Stimulated activated CD4-positive, alpha-beta T cell treated with anti-CD3 and anti-CD28 coated beads, Interleukin-2, amount 100 ng/mL, for 4 hours (primary cell): Measurements from ENCODE around the gene CXADR.
"Not testable (repeated sequence)": the region's sequence is repeated elsewhere in the genome, so short reads cannot be mapped to it uniquely, and the experiment has no call there.

Experiments used
- DNase-seq: peaks from one replicate; pipeline ENCODE4 v3.0.0-alpha.2; 2020; ENCODE audit warnings: low read depth

Gene CXADR

GRCh38 chr21:17502985-17503384 lies 9.9 kb upstream of the CXADR start:
- DNase-seq: not testable (repeated sequence)

GRCh38 chr21:17506951-17507350 lies 5.9 kb upstream of the CXADR start:
- no peak for DNase-seq

GRCh38 chr21:17507591-17507990 lies 5.3 kb upstream of the CXADR start:
- no peak for DNase-seq

- DNase-seq: no peak
Observed at GRCh38 chr21:17513214-17514123, 626 bp downstream of the CXADR start.

GRCh38 chr21:17514124-17514845 lies 1.4 kb downstream of the CXADR start:
- no peak for DNase-seq

GRCh38 chr21:17517008-17517407 lies 4.2 kb downstream of the CXADR start:
- not testable (repeated sequence) for DNase-seq

- DNase-seq: no peak
Observed at GRCh38 chr21:17519208-17519738, 6.4 kb downstream of the CXADR start.

GRCh38 chr21:17519965-17520609 lies 7.2 kb downstream of the CXADR start:
- DNase-seq: no peak

GRCh38 chr21:17523007-17523451 lies 10.2 kb downstream of the CXADR start:
- DNase-seq: no peak

- DNase-seq: not testable (repeated sequence)
Observed at GRCh38 chr21:17523979-17524494, 11.2 kb downstream of the CXADR start.

- no peak for DNase-seq
Observed at GRCh38 chr21:17524635-17525034, 11.8 kb downstream of the CXADR start.

GRCh38 chr21:17526776-17527175 lies 13.9 kb downstream of the CXADR start:
- DNase-seq: no peak

GRCh38 chr21:17527240-17527639 lies 14.4 kb downstream of the CXADR start:
- DNase-seq: no peak

GRCh38 chr21:17527711-17528110 lies 14.9 kb downstream of the CXADR start:
- DNase-seq: no peak

GRCh38 chr21:17529648-17530047 lies 16.8 kb downstream of the CXADR start:
- no peak for DNase-seq

- no peak for DNase-seq
Observed at GRCh38 chr21:17532292-17532691, 19.4 kb downstream of the CXADR start.

- no peak for DNase-seq
Observed at GRCh38 chr21:17536381-17536780, 23.5 kb downstream of the CXADR start.

- DNase-seq: no peak
Observed at GRCh38 chr21:17537299-17537698, 24.5 kb downstream of the CXADR start.

- DNase-seq: no peak
Observed at GRCh38 chr21:17538576-17538975, 25.7 kb downstream of the CXADR start.

- no peak for DNase-seq
Observed at GRCh38 chr21:17539323-17539722, 26.5 kb downstream of the CXADR start.

- no peak for DNase-seq
Observed at GRCh38 chr21:17539743-17540341, 27.0 kb downstream of the CXADR start.

- DNase-seq: no peak
Observed at GRCh38 chr21:17540530-17540929, 27.7 kb downstream of the CXADR start.
